ENCODE data around the gene SLC25A21. TPM values are rescaled to one million over a fixed set of nuclear protein-coding genes. Genes with fewer than 3 reads are reported as not detected.

The SLC25A21 gene
- polyA plus RNA-seq, 1 experiment, result 1.5 TPM

GRCh38 chr14:36940476-36940875, 231.9 kb downstream of the SLC25A21 start:
- no peak for TF ChIP-seq CTCF (IDR thresholded peaks at IDR 0.05; ENCODE audit: low read depth, low read length)
- H3K9me3 ChIP-seq (ENCODE audit: control insufficient read depth, insufficient read depth, low read length), result no peaks in the 10 kb centered on the region
- ChIA-PET CTCF (interaction anchor here (1.4 to 4.7 kb wide), 6 partner anchors 7 to 386 kb away, joined by 4 to 47 read pairs (median 27); no protein-coding TSS in a partner anchor), POLR2A (no interaction called here)
- no peak overlapping the region for H3K4me3 ChIP-seq (ENCODE audit: low read depth, low read length)
- H3K27me3 ChIP-seq (ENCODE audit: control insufficient read depth, insufficient read depth, low read length), result no peaks in the 10 kb centered on the region
- DNase-seq (ENCODE audit: low read depth, low spot score), result no peak
- H3K27ac ChIP-seq (ENCODE audit: low read depth, low read length), result no peak overlapping the region

- CTCF ChIA-PET, result interaction anchor here (0.6 to 1.4 kb wide), 3 partner anchors 291 to 386 kb away, joined by 3 to 7 read pairs (median 4); no protein-coding TSS in a partner anchor
- POLR2A ChIA-PET, result no interaction called here
Observed at GRCh38 chr14:36939265-36939664, 233.1 kb downstream of the SLC25A21 start.

GRCh38 chr14:36938678-36939077, 233.7 kb downstream of the SLC25A21 start:
- ChIA-PET POLR2A (no interaction called here), CTCF (interaction anchor here (0.6 to 1.3 kb wide), 2 partner anchors 295 to 386 kb away, joined by 3 to 7 read pairs; no protein-coding TSS in a partner anchor)
- no peak for DNase-seq (ENCODE audit: low read depth, low spot score)
- Histone ChIP-seq H3K9me3 (ENCODE audit: control insufficient read depth, insufficient read depth, low read length) (no peaks in the 10 kb centered on the region), H3K4me3 (ENCODE audit: low read depth, low read length) (no peak overlapping the region), H3K27me3 (ENCODE audit: control insufficient read depth, insufficient read depth, low read length) (no peaks in the 10 kb centered on the region), H3K27ac (ENCODE audit: low read depth, low read length) (no peak overlapping the region)
- no peak for TF ChIP-seq CTCF (IDR thresholded peaks at IDR 0.05; ENCODE audit: low read depth, low read length)

More at GRCh38 chr14:36939265-36939664, 233.1 kb downstream of the SLC25A21 start:
- DNase-seq (ENCODE audit: low read depth, low spot score), result no peak
- no peaks in the 10 kb centered on the region for H3K27me3 ChIP-seq (ENCODE audit: control insufficient read depth, insufficient read depth, low read length)
- no peak overlapping the region for H3K4me3 ChIP-seq (ENCODE audit: low read depth, low read length)
- no peak for TF ChIP-seq CTCF (IDR thresholded peaks at IDR 0.05; ENCODE audit: low read depth, low read length)
- H3K27ac ChIP-seq (ENCODE audit: low read depth, low read length), result no peak overlapping the region
- H3K9me3 ChIP-seq (ENCODE audit: control insufficient read depth, insufficient read depth, low read length), result no peaks in the 10 kb centered on the region

- CTCF ChIA-PET, result interaction anchor here (0.6 to 0.7 kb wide), 3 partner anchors 285 to 383 kb away, joined by 3 to 8 read pairs (median 4); no protein-coding TSS in a partner anchor
- DNase-seq (ENCODE audit: low read depth, low spot score), result no peak
- POLR2A ChIA-PET, result no interaction called here
Observed at GRCh38 chr14:36935976-36936678, 236.3 kb downstream of the SLC25A21 start.

More at GRCh38 chr14:36935976-36936678, 236.3 kb downstream of the SLC25A21 start:
- no peaks in the 10 kb centered on the region for H3K9me3 ChIP-seq (ENCODE audit: control insufficient read depth, insufficient read depth, low read length)
- no peak overlapping the region for H3K27ac ChIP-seq (ENCODE audit: low read depth, low read length)
- no peak for TF ChIP-seq CTCF (IDR thresholded peaks at IDR 0.05; ENCODE audit: low read depth, low read length)
- no peak overlapping the region for H3K4me3 ChIP-seq (ENCODE audit: low read depth, low read length)
- peaks cover 3% of the 10 kb centered on the region for H3K27me3 ChIP-seq (ENCODE audit: control insufficient read depth, insufficient read depth, low read length)
